SKM-1 (cell line): ENCODE measurements around the gene CDH5.

Source experiments
- DNase-seq: peaks from one replicate; lab custom pipeline; 2025; ENCODE audit not compliant: unreplicated experiment; lab: John Stamatoyannopoulos, UW

Gene CDH5

GRCh38 chr16:66416136-66416535 lies 49.6 kb downstream of the CDH5 start:
- no peak for DNase-seq

DNA sequence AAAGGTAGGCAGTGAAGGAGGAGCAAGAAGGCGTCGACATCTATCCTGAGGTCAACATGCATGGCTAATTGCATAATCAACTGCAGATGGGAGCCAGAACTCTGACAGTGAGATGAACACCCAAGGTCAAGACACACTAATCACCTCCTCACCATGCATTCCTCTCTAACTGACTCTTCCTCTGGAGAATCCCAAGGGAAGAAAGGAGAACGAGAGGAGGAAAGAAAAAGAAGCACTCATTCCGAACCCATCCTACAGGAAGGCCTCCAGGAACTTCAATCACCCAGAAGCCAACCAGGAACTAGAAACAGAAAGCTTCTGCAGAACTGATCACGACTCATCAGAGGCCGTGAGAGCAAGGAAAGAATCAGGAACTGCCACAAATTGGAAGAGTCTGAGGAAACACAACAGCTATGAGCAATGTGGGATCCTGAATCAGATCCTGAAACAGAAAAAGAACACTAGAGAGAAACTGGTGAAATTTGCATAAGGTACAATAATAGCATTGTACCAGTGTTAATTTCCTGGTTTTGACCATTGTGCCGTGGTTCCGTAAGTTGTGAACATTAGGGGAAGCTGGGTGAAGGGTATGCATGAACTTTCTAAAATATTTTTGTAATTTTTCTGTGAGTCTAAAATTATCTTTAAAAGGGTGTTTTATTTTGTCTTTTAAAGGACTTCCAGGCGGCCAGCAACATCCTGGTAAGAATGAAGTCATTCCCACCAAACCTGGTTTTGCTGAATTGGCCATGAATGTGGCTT lies 50.6 kb downstream of the CDH5 start:
- no peak for DNase-seq

DNA sequence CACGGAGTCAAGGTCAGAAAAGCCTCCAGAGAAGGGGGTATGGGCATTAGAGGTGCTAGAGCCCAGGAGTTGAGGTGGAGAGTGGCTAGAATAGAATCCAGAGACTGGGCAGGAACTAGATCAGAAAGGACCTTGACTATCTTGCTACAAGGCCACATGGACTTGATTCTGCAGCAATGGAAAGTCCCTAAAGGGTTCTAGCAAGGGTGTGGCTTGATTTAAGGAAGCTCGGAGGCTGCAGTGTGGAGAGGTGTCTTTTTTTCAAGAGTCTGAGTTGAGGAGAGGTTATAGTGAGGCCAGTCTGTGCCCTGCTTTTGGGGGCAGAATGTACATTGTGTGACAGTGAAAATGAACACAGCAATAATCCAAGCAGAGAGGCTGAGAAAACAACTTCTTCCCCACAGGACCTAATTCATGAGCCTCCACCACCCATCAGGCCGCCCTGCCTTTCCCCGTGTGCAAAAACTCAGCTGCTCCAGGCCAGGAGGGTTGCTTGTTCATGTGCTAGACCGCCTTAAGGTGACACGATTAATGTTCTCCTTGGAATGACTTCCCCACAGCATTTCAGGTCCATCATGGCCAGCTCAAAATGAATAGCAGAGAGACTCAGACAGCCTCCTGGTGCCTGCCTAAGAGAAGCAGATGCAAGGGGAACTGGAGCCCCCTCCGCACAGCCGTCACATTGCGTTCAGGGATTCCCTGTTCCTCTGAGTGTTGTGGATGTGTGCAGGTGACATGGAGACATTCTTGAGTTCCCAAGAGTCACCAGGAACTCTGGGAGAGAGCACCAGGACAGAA lies 51.9 kb downstream of the CDH5 start:
- no peak for DNase-seq

- DNase-seq, result no peak
Measured at GRCh38 chr16:66419527-66419926, 53.0 kb downstream of the CDH5 start.

DNA sequence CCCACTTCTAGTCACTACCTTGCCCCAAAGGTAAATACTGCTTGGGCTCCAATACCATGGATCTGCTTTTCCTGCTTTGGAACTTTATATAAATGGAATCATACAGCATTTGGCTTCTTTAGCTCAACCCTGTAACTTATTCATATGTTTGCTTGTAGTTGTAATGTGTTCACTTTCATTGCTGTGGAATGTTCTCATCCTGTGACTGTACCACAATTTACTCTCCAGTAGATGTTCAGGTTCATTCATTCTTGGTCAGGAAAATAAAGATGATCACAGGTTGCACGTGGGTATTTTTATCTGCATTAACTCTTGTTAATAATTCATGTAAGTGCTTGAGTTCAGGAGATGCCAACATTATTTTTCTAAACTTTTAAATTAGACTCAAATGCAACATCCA lies 53.9 kb downstream of the CDH5 start:
- no peak for DNase-seq

- DNase-seq, result no peak
Measured at GRCh38 chr16:66421891-66422290, 55.4 kb downstream of the CDH5 start.

DNA sequence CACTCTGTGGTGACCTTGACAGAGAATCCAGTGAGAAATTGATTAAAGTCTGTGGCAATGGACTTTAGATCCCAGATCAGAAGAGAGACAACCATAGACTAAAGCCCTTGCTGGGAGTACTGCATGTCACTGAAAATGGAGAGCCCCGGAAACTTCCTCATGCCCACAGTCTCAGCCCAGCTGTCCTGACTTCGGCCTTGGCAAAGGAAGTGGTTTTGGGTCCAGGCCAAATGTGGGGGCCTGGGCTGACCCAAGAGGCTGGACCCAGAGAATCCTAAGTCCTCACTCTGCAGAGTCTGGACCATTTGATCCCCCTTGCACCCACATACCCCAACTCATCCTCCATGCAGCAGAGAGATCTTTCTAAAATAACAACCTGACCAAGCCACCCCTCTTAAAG lies 55.9 kb downstream of the CDH5 start:
- DNase-seq, result no peak

DNA sequence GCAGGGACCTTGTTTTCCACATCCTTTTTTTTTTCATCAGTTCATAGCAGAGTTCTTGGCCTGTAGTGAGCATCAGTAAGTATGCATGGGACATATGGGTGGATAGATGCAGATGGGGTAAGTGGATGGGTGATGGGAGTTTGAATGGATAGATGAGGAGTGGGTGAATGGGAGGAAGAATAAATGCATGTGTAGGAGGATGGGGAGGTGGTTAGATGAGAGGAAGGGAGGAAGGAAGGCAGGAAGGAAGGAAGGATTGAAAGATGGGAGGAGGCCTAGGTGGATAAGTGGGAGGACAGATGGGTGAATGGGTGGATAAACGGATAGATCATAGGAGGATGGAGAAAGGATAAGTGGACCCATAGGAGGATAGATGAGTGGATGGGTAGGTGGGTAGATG lies 56.7 kb downstream of the CDH5 start:
- DNase-seq, result no peak

GRCh38 chr16:66425651-66426050 lies 59.2 kb downstream of the CDH5 start:
- no peak for DNase-seq

DNA sequence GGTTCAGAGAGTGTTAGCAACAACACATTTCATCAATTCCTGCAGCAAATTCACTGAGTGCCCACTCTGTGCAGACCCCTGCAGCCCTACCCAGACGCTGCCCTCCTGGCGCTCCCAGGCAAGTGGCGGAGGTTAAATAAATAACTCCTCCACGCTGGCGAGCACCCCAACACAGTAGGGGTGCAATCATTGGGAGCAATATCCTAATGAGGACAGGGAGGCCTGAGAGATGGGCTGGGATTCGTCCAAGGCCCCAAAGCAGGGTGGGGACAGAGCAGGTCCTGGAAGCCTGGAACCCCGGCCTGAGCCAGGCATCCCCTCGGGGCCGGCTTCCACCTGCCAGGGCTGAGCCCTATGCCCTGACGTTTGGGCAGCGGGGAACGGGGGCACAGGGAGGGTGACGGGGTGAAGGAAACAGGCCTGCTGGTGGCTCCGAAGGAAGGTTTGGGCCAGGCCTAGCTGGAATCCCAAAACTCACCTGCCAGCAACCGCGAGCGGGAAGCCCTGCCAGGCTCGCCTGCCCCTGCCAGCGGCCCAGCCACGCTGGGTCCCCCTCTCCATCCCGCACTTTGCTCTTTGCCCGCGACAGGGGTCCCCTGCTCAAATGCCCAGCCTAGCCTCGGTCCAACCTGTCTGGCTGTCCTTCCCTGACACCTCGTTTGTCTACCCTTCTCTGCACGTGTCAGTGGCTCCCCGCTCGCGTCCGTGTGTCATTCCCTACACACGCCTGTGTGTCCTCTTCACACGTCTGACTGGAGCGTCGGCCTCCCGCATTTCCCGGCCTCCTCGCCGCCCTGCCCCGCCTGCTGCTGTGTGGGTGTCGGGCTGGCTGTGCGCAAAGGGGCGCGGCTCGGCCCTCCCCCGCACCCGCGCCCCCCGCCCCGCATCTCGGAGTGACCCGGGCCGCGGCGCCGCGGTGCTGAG lies 59.9 kb downstream of the CDH5 start:
- DNase-seq, result no peak

GRCh38 chr16:66427036-66427860 lies 60.8 kb downstream of the CDH5 start, which contains the start of gene BEAN1:
TSS of gene BEAN1 (plus strand) at chr16:66427295. CDS start at chr16:66437677, 10,382 bp downstream.
- DNase-seq, result no peak

DNA sequence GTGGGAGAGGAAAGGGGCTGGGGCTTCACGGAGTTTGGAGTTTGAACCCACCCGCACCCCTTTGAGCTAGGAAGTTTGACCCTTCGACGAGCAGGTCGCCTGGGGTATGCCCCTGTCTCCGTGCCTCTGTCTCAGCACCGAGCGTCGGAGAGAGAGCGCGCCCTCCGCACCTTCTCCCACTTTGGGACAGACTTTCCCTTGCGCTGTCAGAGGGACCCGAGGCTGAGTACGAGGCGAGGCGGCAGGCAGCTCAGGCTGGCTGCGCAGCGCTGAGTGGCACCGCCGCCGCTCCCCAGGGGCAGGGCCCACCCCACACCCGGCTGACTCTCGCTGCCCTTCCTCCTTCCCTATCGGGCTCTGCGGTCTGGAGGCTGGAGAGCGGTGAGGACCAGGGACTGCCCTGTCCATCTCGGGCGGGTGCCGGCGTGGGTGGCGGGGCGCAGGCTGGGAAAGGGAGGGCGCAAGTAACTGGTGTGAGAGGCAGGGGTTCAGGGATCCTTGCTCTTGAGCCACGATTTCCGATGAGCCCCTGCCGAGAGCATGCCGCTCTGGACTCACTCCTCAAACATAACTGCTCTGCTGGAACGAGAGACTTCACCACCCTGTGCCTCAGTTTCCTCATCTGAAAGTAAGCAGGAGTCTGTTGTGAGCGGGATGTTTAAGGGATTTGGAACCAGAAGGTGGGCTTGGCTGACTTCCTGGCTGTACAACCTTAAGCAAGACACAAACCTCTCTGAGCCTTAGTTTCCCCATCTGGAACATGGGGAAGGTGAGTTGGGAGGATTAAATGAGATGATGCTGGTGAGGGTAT lies 61.6 kb downstream of the CDH5 start:
- DNase-seq, result no peak

DNA sequence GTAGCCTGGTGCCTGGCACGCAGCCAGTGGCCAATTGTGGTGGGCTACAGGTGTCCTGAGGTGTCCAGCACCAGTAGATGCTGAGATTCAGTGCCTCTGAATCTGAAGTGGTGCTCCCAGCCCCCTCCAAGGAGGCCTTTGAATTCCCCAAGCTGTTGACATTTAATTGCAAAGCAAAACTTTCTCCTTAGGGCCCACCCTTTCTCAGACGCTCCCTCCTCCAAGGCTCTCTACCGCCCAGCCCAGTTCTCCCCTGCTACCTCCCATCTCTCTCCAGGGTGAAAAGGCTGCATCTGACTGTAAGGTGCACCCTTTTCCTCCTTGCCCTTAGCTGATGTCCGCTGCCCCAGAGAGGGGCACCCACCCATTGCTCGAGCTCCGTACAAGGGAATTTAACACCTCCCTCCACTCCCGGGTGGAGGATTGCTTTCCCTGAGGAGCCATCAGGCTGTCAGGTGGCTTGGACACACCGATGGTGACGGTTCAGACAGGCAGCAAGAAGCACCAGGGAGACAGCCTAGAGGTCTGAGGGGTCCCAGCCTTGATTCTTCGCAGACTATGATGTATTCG lies 62.3 kb downstream of the CDH5 start:
- no peak for DNase-seq

- no peak for DNase-seq
Measured at GRCh38 chr16:66429290-66429962, 62.9 kb downstream of the CDH5 start.

DNA sequence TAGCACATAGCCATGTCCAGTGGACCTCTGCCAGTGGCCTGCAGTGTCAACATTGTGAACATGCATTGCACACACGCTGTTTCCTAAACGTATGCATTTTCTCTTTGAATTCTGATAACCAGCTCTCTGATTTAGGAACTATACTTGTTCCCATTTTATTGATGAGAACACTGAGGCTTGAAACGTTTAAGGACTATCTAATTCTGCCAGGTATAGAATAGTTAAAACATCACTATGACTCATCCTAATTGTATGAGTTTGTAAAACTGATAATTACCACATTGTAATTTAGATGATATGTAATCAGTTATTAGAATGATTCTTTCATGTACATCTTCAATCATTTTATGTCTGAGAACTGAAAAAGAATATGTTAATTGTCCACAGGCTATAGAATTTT lies 63.7 kb downstream of the CDH5 start:
- no peak for DNase-seq

DNA sequence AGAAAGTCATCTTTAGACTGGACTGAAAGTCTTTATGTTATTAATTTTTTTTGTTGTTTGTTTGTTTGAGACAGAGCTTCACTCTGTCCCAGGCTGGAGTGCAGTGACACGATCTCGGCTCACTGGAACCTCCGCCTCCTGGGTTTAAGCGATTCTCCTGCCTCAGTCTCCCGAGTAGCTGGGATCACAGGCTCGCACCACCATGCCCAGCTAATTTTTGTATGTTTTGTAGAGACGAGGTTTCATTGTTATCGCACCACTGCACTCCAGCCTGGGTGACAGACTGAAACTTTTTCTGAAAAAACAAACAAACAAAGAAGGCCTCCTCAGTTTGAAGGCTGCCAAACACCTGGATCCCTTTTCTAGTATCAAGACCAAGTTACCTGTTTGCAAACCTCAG lies 65.3 kb downstream of the CDH5 start:
- DNase-seq, result no peak

DNA sequence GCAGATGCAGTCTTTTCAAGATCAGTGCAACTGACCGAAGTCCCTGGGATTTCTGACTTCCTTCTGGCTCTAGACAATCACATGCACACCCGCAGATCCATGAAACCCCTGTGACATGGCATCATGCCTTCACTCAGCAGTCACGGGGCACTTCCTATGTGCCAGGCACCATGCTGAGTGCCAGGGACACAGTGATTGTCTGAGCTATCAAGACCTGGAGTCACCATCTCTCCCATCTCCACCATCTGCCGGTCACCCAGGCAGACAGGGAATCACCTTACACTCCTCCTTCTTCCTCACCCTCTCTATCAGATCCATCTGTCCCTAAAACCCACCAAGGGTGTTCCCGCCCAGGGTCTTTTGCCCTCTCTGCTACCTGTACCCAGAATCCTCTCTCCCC lies 65.9 kb downstream of the CDH5 start:
- DNase-seq, result no peak

- peak; percentile 74 for DNase-seq
Measured at GRCh38 chr16:66434619-66435430, 68.3 kb downstream of the CDH5 start.
